B cell (primary cell): ENCODE results near the gene MYH15. TPM values are rescaled to one million over a fixed set of nuclear protein-coding genes. Genes with fewer than 3 reads are reported as not detected.
A peak's percentile ranks its signal among the peaks of the same experiment; 100 is the strongest.
"Not testable (repeated sequence)": the region's sequence is repeated elsewhere in the genome, so short reads cannot be mapped to it uniquely, and the experiment has no call there.

Experiments used
- ATAC-seq: fragments of 200-7000 bp; cut with Tn5 transposase; one replicate; pipeline ENCODE4 v1.10.0; 2021; ENCODE audit warnings: low read depth, mild to moderate bottlenecking, moderate number of reproducible peaks, moderate library complexity
- CTCF ChIA-PET: fragments of 350-600 bp; sonication (Branson Sonifier 250); formaldehyde crosslinking; loops from one replicate; lab custom pipeline; 2021; ENCODE audit warnings: antibody characterized with exemption, inconsistent platforms; lab: Charles Lee
- POLR2A ChIA-PET: fragments of 350-600 bp; sonication (Branson Sonifier 250); formaldehyde crosslinking; loops from one replicate; lab custom pipeline; 2021; ENCODE audit warnings: antibody characterized with exemption; lab: Charles Lee
- DNase-seq: peaks from one replicate; pipeline ENCODE4 v3.0.0; 2013
- H2AFZ ChIP-seq: 2 replicates; pipeline ENCODE4 v1.6.1; 2012; ENCODE audit warnings: mild to moderate bottlenecking, low read depth, low read length; ENCODE audit not compliant: insufficient read depth, poor library complexity, severe bottlenecking
- H3K27ac ChIP-seq, 2 donors: 1 replicate in 1 of 2; 2 replicates in 1 of 2; pipeline ENCODE4 v1.5.1; 2012 to 2013; ENCODE audit warnings: low read length in 2 of 2, mild to moderate bottlenecking in 2 of 2, moderate library complexity in 1 of 2
- H3K27me3 ChIP-seq, 4 experiments: fragments of 200-600 bp in 1 of 4; sonication (generic) in 1 of 4; replicated peaks in 1 of 4; 1 replicate in 2 of 4; 2 replicates in 2 of 4; pipeline versions ENCODE4 v1.6.1 to v1.7.0; 2013 to 2016; ENCODE audit warnings: low read length in 3 of 4, mild to moderate bottlenecking in 2 of 4, mixed read lengths in 1 of 4, moderate library complexity in 1 of 4; ENCODE audit not compliant: insufficient read depth in 4 of 4, control insufficient read depth in 3 of 4; ENCODE audit errors: control extremely low read depth in 1 of 4
- H3K36me3 ChIP-seq, 2 experiments: replicated peaks in 1 of 2; 1 replicate in 1 of 2; 2 replicates in 1 of 2; pipeline versions ENCODE4 v1.6.1 to v1.7.1; 2013; ENCODE audit warnings: low read length in 1 of 2; ENCODE audit not compliant: insufficient read depth in 2 of 2, control insufficient read depth in 1 of 2; ENCODE audit errors: control extremely low read depth in 1 of 2, extremely low read depth in 1 of 2
- H3K4me1 ChIP-seq, 2 donors: fragments of 200-600 bp in 1 of 2; sonication (generic) in 1 of 2; 1 replicate in 1 of 2; 2 replicates in 1 of 2; pipeline versions ENCODE4 v1.5.1 to v1.6.1; 2013 to 2017; ENCODE audit warnings: low read length in 2 of 2; ENCODE audit not compliant: control insufficient read depth in 2 of 2, insufficient read depth in 2 of 2
- H3K4me2 ChIP-seq: replicated peaks from 2 replicates; pipeline ENCODE3; 2012; ENCODE audit warnings: mild to moderate bottlenecking, low read depth, low read length; ENCODE audit not compliant: poor library complexity, severe bottlenecking
- H3K4me3 ChIP-seq, 5 experiments: fragments of 200-600 bp in 1 of 5; sonication (generic) in 1 of 5; 1 replicate in 3 of 5; 2 replicates in 2 of 5; pipeline versions ENCODE4 v1.5.1 to v1.7.0; 2011 to 2016; ENCODE audit warnings: low read length in 4 of 5, mild to moderate bottlenecking in 4 of 5, low read depth in 2 of 5, control low read depth in 1 of 5, moderate library complexity in 1 of 5; ENCODE audit not compliant: insufficient read depth in 1 of 5; ENCODE audit errors: control extremely low read depth in 1 of 5, extremely low read depth in 1 of 5
- H3K79me2 ChIP-seq: fragments of 200-600 bp; sonication (generic); one replicate; pipeline ENCODE4 v1.6.0; 2016; ENCODE audit warnings: low read length; ENCODE audit not compliant: control insufficient read depth, insufficient read depth
- H3K9ac ChIP-seq: fragments of 200-600 bp; sonication (generic); 2 replicates; pipeline ENCODE4 v1.6.1; 2017; ENCODE audit warnings: mild to moderate bottlenecking, low read length, moderate library complexity
- H3K9me3 ChIP-seq, 3 donors: one replicate each; pipeline versions ENCODE4 v1.6.1 to v1.7.1; 2013; ENCODE audit warnings: low read length in 2 of 3; ENCODE audit not compliant: control insufficient read depth in 2 of 3, insufficient read depth in 1 of 3; ENCODE audit errors: control extremely low read depth in 1 of 3
- H4K20me1 ChIP-seq: 2 replicates; pipeline ENCODE4 v1.6.0; 2012; ENCODE audit warnings: mild to moderate bottlenecking, low read length; ENCODE audit not compliant: insufficient read depth, control insufficient read depth, poor library complexity, severe bottlenecking
- H3K27ac Mint-ChIP-seq: one replicate; pipeline ENCODE4 v1.8.0; 2021; ENCODE audit warnings: mixed read lengths
- H3K27me3 Mint-ChIP-seq: one replicate; pipeline ENCODE4 v1.8.0; 2021; ENCODE audit warnings: mixed read lengths
- H3K4me1 Mint-ChIP-seq: one replicate; pipeline ENCODE4 v1.8.0; 2021; ENCODE audit warnings: mixed read lengths
- H3K4me3 Mint-ChIP-seq: one replicate; pipeline ENCODE4 v1.8.0; 2021; ENCODE audit warnings: mixed read lengths
- H3K9me3 Mint-ChIP-seq: one replicate; pipeline ENCODE4 v1.8.0; 2022; ENCODE audit warnings: mixed read lengths; ENCODE audit not compliant: insufficient read depth
- CTCF ChIP-seq: fragments of 200-600 bp; IDR thresholded peaks from one replicate; pipeline ENCODE4 v1.8.0; 2022; ENCODE audit warnings: antibody characterized with exemption, mild to moderate bottlenecking
- EZH2 ChIP-seq: IDR thresholded peaks from 2 replicates; pipeline ENCODE4 v1.6.1; 2012; ENCODE audit warnings: borderline replicate concordance, low read depth, mild to moderate bottlenecking, moderate library complexity, low read length; ENCODE audit not compliant: insufficient read depth, poor library complexity, severe bottlenecking
- WGBS: methylation state at CpG from one replicate; pipeline ENCODE4 v1.1.5; 2013; ENCODE audit warnings: missing lambda C conversion rate; ENCODE audit not compliant: insufficient coverage; 5-methylcytosine and 5-hydroxymethylcytosine counted together
- intact Hi-C: fragments of 100-400 bp; cut with micrococcal nuclease; formaldehyde crosslinking; loops from one replicate; pipeline ENCODE4 v1.10.0; 2022
- polyA plus RNA-seq: library from polyadenylated mRNA; depleted of rRNA; stranded (reverse); fragments of >200 nt; gene quantifications from 2 replicates; pipeline ENCODE4 v1.2.3, GENCODE V29; 2012
- total RNA-seq, 2 donors: library from RNA; stranded (reverse); fragments of 120-200 nt in 1 of 2; gene quantifications; 1 replicate in 1 of 2; 2 replicates in 1 of 2; pipeline versions ENCODE4 v1.2.3 to v1.2.4, GENCODE V29; 2013 to 2022

Gene MYH15
- total and polyA plus RNA-seq, 2 donors (not counting 1 experiment from before 2014, with no cell fraction given): 0.06 TPM; not detected in 1

DNA sequence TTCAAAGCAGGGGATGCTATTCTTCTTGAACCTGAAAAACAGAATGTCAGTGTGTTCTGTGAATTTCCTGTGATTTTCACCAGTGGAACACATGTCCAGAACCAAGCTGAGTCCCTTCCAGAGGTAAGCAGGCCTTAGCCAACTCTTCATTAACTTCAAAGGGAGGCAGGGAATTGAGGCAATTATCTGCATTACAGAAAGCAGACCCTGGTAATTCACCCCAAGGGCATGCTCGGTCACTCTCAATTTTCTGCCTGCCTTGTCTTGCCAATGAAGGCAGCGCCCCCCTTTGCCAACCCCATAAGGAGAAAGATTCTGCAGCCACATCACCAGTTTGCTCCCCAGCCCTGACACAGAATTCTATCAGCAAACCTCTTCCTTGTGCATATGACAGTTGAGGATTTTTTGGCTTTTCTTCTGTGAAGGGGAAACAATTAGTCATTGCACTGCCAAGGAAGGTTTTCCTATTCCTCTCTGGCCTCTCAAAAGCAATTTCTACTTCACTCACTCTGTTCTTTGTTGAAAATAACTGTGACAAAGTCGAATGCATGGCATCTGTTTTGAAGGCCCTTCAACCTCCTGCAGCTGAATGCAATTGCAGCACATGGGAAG lies 128.8 kb downstream of the MYH15 start:
- Mint-ChIP-seq H3K4me1 (no peaks in the 10 kb centered on the region), H3K27ac (no peak overlapping the region), H3K4me3 (no peak overlapping the region), H3K9me3 (peaks cover 2% of the 10 kb centered on the region), H3K27me3 (no peaks in the 10 kb centered on the region)
- Histone ChIP-seq H3K27me3 (no peaks in the 10 kb centered on the region), H3K4me3 (no peak overlapping the region), H2AFZ (no peak overlapping the region), H3K9ac (no peak overlapping the region), H3K4me1 (no peaks in the 10 kb centered on the region), H3K4me2 (no peak overlapping the region), H4K20me1 (no peaks in the 10 kb centered on the region), H3K27ac (no peak overlapping the region), H3K9me3 (peaks cover 0 to 4% (median 0%) of the 10 kb centered on the region in 3 donors), H3K79me2 (no peaks in the 10 kb centered on the region), H3K36me3 (no peaks in the 10 kb centered on the region)
- 49% methylated on average over 3 of the region's 3 CpGs for whole genome bisulfite sequencing
- DNase-seq (no peak), ATAC-seq (no peak)
- ChIA-PET POLR2A (no interaction called here), CTCF (interaction anchor here (0.6 kb wide), 1 partner anchor 336 kb away, joined by 3 read pairs; no protein-coding TSS in a partner anchor)
- no peak for TF ChIP-seq CTCF
- no peak for TF ChIP-seq EZH2
- intact Hi-C loops: no loop called here

DNA sequence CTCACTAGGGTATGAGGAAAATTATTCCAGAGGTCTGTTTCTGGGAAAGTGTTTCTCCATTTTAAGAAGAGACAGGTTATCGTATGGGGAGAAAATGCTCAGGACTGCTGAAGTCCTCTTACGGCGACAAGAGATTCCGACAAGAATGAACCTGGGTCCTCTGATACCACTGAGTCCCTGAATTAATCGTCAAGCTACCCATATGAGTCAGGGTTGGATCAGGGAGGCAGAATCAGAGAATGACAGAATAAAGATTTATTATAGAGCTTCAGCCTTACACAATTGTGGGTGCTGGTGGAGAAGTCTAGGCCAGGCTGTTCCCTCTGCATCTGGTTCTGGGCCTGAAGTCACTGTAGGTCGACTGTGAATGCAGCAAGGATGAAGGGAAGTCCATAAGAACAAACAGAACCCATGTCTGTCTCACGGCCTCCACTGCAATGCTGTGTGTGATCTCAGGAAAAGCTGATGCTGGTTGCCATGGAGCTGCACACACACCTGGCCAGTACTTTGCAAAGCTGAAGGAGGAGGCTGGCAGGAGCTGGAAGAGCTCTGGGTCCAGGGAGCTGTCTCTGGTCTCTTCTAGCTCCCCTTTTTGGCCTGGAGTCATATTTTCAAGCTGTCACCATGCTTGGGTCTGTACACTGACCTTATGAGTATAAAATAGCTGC lies 130.1 kb downstream of the MYH15 start:
- Histone ChIP-seq H3K79me2 (no peaks in the 10 kb centered on the region), H3K4me2 (no peak overlapping the region), H3K36me3 (no peaks in the 10 kb centered on the region), H2AFZ (no peak overlapping the region), H3K4me1 (no peaks in the 10 kb centered on the region), H3K27ac (no peak overlapping the region), H4K20me1 (no peaks in the 10 kb centered on the region), H3K9me3 (peaks cover 0 to 4% (median 0%) of the 10 kb centered on the region in 3 donors), H3K4me3 (no peak overlapping the region), H3K9ac (no peak overlapping the region), H3K27me3 (no peaks in the 10 kb centered on the region)
- H3K4me3 Mint-ChIP-seq: no peak overlapping the region
- ChIA-PET CTCF (no interaction called here), POLR2A (no interaction called here)
- ATAC-seq: no peak
- H3K27me3 Mint-ChIP-seq: no peaks in the 10 kb centered on the region
- peaks cover 2% of the 10 kb centered on the region for H3K9me3 Mint-ChIP-seq
- no peak overlapping the region for H3K27ac Mint-ChIP-seq
- WGBS: 91% methylated on average over 7 of the region's 7 CpGs
- intact Hi-C loops: no loop called here
- no peak for TF ChIP-seq CTCF
- TF ChIP-seq EZH2: no peak
- H3K4me1 Mint-ChIP-seq: no peaks in the 10 kb centered on the region
- DNase-seq: no peak

DNA sequence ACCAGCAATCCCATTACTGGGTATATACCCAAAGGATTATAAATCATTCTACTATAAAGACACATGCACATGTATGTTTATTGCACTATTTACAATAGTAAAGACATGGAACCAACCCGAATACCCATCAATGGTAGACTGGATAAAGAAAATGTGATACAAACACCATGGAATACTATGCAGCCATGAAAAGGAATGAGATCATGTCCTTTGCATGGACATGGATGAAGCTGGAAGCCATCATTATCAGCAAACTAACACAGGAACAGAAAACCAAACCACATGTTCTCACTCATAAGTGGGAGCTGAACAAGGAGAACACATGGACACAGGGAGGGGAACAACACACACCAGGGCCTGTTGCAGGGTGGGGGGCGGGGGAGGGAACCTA lies 131.4 kb downstream of the MYH15 start:
- DNase-seq, H2AFZ ChIP-seq, H3K9ac ChIP-seq, H3K27me3 ChIP-seq, H3K9me3 ChIP-seq, H3K9me3 Mint-ChIP-seq, H3K36me3 ChIP-seq, H3K4me2 ChIP-seq, H3K4me3 ChIP-seq, POLR2A ChIA-PET, intact Hi-C loops, H3K27ac ChIP-seq, H3K4me1 Mint-ChIP-seq, H3K79me2 ChIP-seq, H3K4me1 ChIP-seq, CTCF ChIA-PET, H4K20me1 ChIP-seq, ATAC-seq, H3K4me3 Mint-ChIP-seq, H3K27me3 Mint-ChIP-seq: not testable (repeated sequence)
- no CpG with 5 or more reads among the region's 2 CpGs for WGBS
- peak overlapping the region; percentile 47 for H3K27ac Mint-ChIP-seq
